Caki2 (cell line): Measurements from ENCODE around the gene ZNF680. TPM values are rescaled to one million over a fixed set of nuclear protein-coding genes. Genes with fewer than 3 reads are reported as not detected.
"Not testable (repeated sequence)": the region's sequence is repeated elsewhere in the genome, so short reads cannot be mapped to it uniquely, and the experiment has no call there.

Source experiments
- DNase-seq: peaks from one replicate; pipeline ENCODE4 v3.0.0-alpha.2; 2015; ENCODE audit warnings: low read depth
- in situ Hi-C: cut with HindIII; loops from 2 replicates; pipeline ENCODE4 v1.10.0; 2016; ENCODE audit warnings: low sequenced_read_pairs, low pct_unique_long_range_greater_than_20kb, mixed read lengths
- total RNA-seq: library from RNA; depleted of rRNA; stranded (reverse); fragments of >200 nt; shearing (Covaris generic); gene quantifications from 2 replicates; pipeline ENCODE4 v1.2.3, GENCODE V29; 2014; ENCODE audit warnings: low replicate concordance

Gene ZNF680
- total RNA-seq, 1 experiment from 2014 or later, result 9.6 TPM

GRCh38 chr7:64559206-64559605 lies 3.7 kb downstream of the ZNF680 start:
- peak; percentile 9 for DNase-seq
- in situ Hi-C loops, result no loop called here

GRCh38 chr7:64558781-64559180 lies 4.1 kb downstream of the ZNF680 start:
- DNase-seq, result no peak
- in situ Hi-C loops, result no loop called here

GRCh38 chr7:64558323-64558705 lies 4.6 kb downstream of the ZNF680 start:
- no peak for DNase-seq
- in situ Hi-C loops, result no loop called here

GRCh38 chr7:64557601-64558322 lies 5.1 kb downstream of the ZNF680 start:
- in situ Hi-C loops, result no loop called here
- no peak for DNase-seq

- in situ Hi-C loops, result no loop called here
- no peak for DNase-seq
Observed at GRCh38 chr7:64555046-64555445, 7.8 kb downstream of the ZNF680 start.

GRCh38 chr7:64554188-64554587 lies 8.7 kb downstream of the ZNF680 start:
- DNase-seq, in situ Hi-C loops: not testable (repeated sequence)

GRCh38 chr7:64551375-64552142 lies 11.3 kb downstream of the ZNF680 start:
- in situ Hi-C loops, result no loop called here
- DNase-seq, result no peak

- in situ Hi-C loops, result no loop called here
- no peak for DNase-seq
Observed at GRCh38 chr7:64544010-64544409, 18.9 kb downstream of the ZNF680 start.

GRCh38 chr7:64541438-64542359 lies 21.2 kb downstream of the ZNF680 start:
- in situ Hi-C loops, result no loop called here
- peak; percentile 55 for DNase-seq

- no peak for DNase-seq
- in situ Hi-C loops, result no loop called here
Observed at GRCh38 chr7:64533756-64534155, 29.1 kb downstream of the ZNF680 start.

- in situ Hi-C loops, result no loop called here
- DNase-seq, result no peak
Observed at GRCh38 chr7:64528770-64529169, 34.1 kb downstream of the ZNF680 start.

GRCh38 chr7:64521409-64521984 lies 41.4 kb downstream of the ZNF680 start:
- in situ Hi-C loops, result no loop called here

GRCh38 chr7:64516451-64516850 lies 46.4 kb downstream of the ZNF680 start:
- DNase-seq, result no peak
- in situ Hi-C loops, result no loop called here

More at GRCh38 chr7:64521409-64521984, 41.4 kb downstream of the ZNF680 start:
- no peak for DNase-seq

GRCh38 chr7:64515781-64516180 lies 47.1 kb downstream of the ZNF680 start:
- in situ Hi-C loops, result no loop called here
- DNase-seq, result no peak

- peak; percentile 10 for DNase-seq
- in situ Hi-C loops, result no loop called here
Observed at GRCh38 chr7:64515330-64515729, 47.5 kb downstream of the ZNF680 start.

GRCh38 chr7:64509583-64509982 lies 53.3 kb downstream of the ZNF680 start:
- in situ Hi-C loops, result no loop called here
- DNase-seq, result peak; percentile 12

- DNase-seq, result no peak
- in situ Hi-C loops, result no loop called here
Observed at GRCh38 chr7:64504581-64505120, 58.2 kb downstream of the ZNF680 start.

GRCh38 chr7:64498270-64498669 lies 64.6 kb downstream of the ZNF680 start:
- no peak for DNase-seq
- in situ Hi-C loops, result no loop called here
